Measurements from ENCODE around the gene MSI2.

- TF ChIP-seq POLR2A (IDR thresholded peaks at IDR 0.05; ENCODE audit: low read depth, low read length) (no peak), POLR2AphosphoS5 (IDR thresholded peaks at IDR 0.05; ENCODE audit: low read depth, low read length) (no peak)
These were observed 448.1 kb downstream of the MSI2 start for GRCh38 chr17:57704448-57704847.
